HG02870 (cell line): ENCODE data around the gene MTOR.

Experiments
- ATAC-seq: cut with Tn5 transposase; IDR thresholded peaks from one replicate; pipeline ENCODE4 v1.9.1; 2021; ENCODE audit warnings: mild to moderate bottlenecking, moderate library complexity; ENCODE audit not compliant: unreplicated experiment

The MTOR gene

GRCh38 chr1:11153184-11153583 lies 109.2 kb downstream of the MTOR start:
- no peak for ATAC-seq

GRCh38 chr1:11152755-11153154 lies 109.6 kb downstream of the MTOR start:
- ATAC-seq, result no peak

GRCh38 chr1:11151826-11152612 lies 110.3 kb downstream of the MTOR start:
- ATAC-seq, result no peak

- no peak for ATAC-seq
Measured at GRCh38 chr1:11151114-11151513, 111.2 kb downstream of the MTOR start.

- no peak for ATAC-seq
Measured at GRCh38 chr1:11150326-11150725, 112.0 kb downstream of the MTOR start.

- ATAC-seq, result no peak
Measured at GRCh38 chr1:11147197-11147770, 115.1 kb downstream of the MTOR start.

GRCh38 chr1:11145741-11146140 lies 116.6 kb downstream of the MTOR start:
- no peak for ATAC-seq

GRCh38 chr1:11144570-11145256 lies 117.6 kb downstream of the MTOR start:
- ATAC-seq, result no peak

- ATAC-seq, result no peak
Measured at GRCh38 chr1:11143907-11144306, 118.4 kb downstream of the MTOR start.

GRCh38 chr1:11143401-11143800 lies 119.0 kb downstream of the MTOR start:
- no peak for ATAC-seq

- no peak for ATAC-seq
Measured at GRCh38 chr1:11142618-11143391, 119.5 kb downstream of the MTOR start.

GRCh38 chr1:11138952-11139351 lies 123.4 kb downstream of the MTOR start:
- ATAC-seq, result no peak

- ATAC-seq, result no peak
Measured at GRCh38 chr1:11138029-11138428, 124.3 kb downstream of the MTOR start.

GRCh38 chr1:11134898-11135266 lies 127.5 kb downstream of the MTOR start:
- ATAC-seq, result no peak

- no peak for ATAC-seq
Measured at GRCh38 chr1:11134251-11134897, 128.0 kb downstream of the MTOR start.

- no peak for ATAC-seq
Measured at GRCh38 chr1:11132563-11133293, 129.6 kb downstream of the MTOR start.

GRCh38 chr1:11131816-11132215 lies 130.5 kb downstream of the MTOR start:
- ATAC-seq, result no peak

- ATAC-seq, result no peak
Measured at GRCh38 chr1:11130406-11130805, 131.9 kb downstream of the MTOR start.

GRCh38 chr1:11129649-11130390 lies 132.5 kb downstream of the MTOR start:
- no peak for ATAC-seq

- no peak for ATAC-seq
Measured at GRCh38 chr1:11126569-11126968, 135.8 kb downstream of the MTOR start.
